ENCODE data around the gene LRRC36. TPM values are rescaled to one million over a fixed set of nuclear protein-coding genes. Genes with fewer than 3 reads are reported as not detected.

LRRC36 gene
- total and polyA plus RNA-seq, 2 of the 13 experiments (the other 11 are each of a cell fraction or from before 2014, with no cell fraction given): 0.12 to 0.15 TPM

DNA sequence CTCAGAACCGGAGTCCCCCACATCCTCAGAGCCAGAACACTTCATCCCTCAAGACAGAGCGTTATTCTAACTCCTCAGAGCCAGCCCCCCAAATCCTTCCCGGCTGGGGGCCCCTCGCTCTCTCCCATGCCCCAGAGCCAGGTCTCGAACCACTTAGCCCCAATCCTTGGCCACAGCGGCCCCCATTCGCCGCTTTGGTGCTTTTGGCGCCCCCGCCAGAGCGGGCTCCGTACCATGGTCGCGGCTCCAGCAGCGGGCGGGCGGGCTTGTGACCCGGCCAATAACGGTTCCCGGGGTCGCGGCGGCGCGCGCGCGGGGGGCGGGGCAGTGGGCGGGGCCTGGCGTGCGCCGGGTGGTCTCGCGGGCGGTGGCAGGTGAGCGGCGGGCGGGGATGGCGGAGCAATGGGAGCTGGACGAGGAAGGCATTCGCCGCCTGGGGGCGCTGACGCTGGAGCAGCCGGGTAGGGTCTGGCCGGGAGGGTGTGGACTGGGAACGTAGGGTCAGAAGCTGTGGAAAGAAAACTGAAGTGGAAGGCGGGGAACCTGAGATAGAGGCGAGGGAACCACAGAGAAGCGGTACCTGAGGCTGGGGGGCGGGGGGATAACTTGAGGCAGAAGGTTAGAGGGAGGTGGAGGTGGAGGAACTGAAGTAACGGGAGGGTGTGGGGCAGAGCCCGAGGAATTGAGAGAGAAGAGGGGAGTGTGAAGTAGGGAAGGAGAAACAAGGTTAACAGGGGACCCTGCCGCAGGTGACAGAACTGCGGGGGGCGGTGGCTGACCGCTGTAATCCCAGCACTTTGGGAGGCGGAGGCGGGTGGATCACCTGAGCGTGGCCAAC lies at the start of gene LRRC36, which contains the start of gene KCTD19 (continued):
- TF ChIP-seq RBFOX2 (IDR thresholded peaks at IDR 0.05; ENCODE audit: low read depth, low read length): no peak
- TF ChIP-seq IRF2 (CRISPR knock-in tag; IDR thresholded peaks at IDR 0.05): no peak
- no peak for TF ChIP-seq MTA3 (CRISPR knock-in tag; IDR thresholded peaks at IDR 0.05)
- peak; percentile 44; the same call in 1 of the 2 replicates for TF ChIP-seq ZNF768 (CRISPR knock-in tag; IDR thresholded peaks at IDR 0.05)
- no peak for TF ChIP-seq SMARCE1 (IDR thresholded peaks at IDR 0.05; ENCODE audit: borderline replicate concordance)
- TF ChIP-seq SOX13 (IDR thresholded peaks at IDR 0.05): 0 out of 2 replicates have a peak, but pooled peaks have one; percentile 17
- TF ChIP-seq SOX13 (CRISPR knock-in tag; conservative IDR thresholded peaks at IDR 0.05 in 1 of 2, IDR thresholded peaks at IDR 0.05 in 1 of 2): no peak
- TF ChIP-seq, protein P1, sequence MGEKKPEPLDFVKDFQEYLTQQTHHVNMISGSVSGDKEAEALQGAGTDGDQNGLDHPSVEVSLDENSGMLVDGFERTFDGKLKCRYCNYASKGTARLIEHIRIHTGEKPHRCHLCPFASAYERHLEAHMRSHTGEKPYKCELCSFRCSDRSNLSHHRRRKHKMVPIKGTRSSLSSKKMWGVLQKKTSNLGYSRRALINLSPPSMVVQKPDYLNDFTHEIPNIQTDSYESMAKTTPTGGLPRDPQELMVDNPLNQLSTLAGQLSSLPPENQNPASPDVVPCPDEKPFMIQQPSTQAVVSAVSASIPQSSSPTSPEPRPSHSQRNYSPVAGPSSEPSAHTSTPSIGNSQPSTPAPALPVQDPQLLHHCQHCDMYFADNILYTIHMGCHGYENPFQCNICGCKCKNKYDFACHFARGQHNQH (CRISPR knock-in tag; IDR thresholded peaks at IDR 0.05): no peak
- TF ChIP-seq ZNF20 (CRISPR knock-in tag; IDR thresholded peaks at IDR 0.05): no peak
- TF ChIP-seq NFE2L1 (CRISPR knock-in tag; IDR thresholded peaks at IDR 0.05; ENCODE audit: borderline replicate concordance): no peak
- no peak for TF ChIP-seq SMAD1 (CRISPR knock-in tag; IDR thresholded peaks at IDR 0.05; ENCODE audit: borderline replicate concordance, low read depth)
- TF ChIP-seq, protein P2, sequence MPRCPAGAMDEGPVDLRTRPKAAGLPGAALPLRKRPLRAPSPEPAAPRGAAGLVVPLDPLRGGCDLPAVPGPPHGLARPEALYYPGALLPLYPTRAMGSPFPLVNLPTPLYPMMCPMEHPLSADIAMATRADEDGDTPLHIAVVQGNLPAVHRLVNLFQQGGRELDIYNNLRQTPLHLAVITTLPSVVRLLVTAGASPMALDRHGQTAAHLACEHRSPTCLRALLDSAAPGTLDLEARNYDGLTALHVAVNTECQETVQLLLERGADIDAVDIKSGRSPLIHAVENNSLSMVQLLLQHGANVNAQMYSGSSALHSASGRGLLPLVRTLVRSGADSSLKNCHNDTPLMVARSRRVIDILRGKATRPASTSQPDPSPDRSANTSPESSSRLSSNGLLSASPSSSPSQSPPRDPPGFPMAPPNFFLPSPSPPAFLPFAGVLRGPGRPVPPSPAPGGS (CRISPR knock-in tag; IDR thresholded peaks at IDR 0.05): no peak
- TF ChIP-seq JUND (CRISPR knock-in tag; IDR thresholded peaks at IDR 0.05): no peak
- TF ChIP-seq, protein P3, sequence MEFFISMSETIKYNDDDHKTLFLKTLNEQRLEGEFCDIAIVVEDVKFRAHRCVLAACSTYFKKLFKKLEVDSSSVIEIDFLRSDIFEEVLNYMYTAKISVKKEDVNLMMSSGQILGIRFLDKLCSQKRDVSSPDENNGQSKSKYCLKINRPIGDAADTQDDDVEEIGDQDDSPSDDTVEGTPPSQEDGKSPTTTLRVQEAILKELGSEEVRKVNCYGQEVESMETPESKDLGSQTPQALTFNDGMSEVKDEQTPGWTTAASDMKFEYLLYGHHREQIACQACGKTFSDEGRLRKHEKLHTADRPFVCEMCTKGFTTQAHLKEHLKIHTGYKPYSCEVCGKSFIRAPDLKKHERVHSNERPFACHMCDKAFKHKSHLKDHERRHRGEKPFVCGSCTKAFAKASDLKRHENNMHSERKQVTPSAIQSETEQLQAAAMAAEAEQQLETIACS (CRISPR knock-in tag; IDR thresholded peaks at IDR 0.05): peak; percentile 80
- no peak; the same call in 1 of the 2 replicates for TF ChIP-seq PITX1 (CRISPR knock-in tag; IDR thresholded peaks at IDR 0.05)
- no peak for TF ChIP-seq SUZ12 (IDR thresholded peaks at IDR 0.05; ENCODE audit: low read depth, low read length)
- no peak for TF ChIP-seq JDP2 (CRISPR knock-in tag; IDR thresholded peaks at IDR 0.05; ENCODE audit: borderline replicate concordance)
- 0 out of 2 replicates have a peak, but pooled peaks have one; percentile 37 for TF ChIP-seq ZNF367 (CRISPR knock-in tag; IDR thresholded peaks at IDR 0.05; ENCODE audit: borderline replicate concordance)
- no peak for TF ChIP-seq ZNF234 (CRISPR knock-in tag; conservative IDR thresholded peaks at IDR 0.05)
- TF ChIP-seq, protein P4, sequence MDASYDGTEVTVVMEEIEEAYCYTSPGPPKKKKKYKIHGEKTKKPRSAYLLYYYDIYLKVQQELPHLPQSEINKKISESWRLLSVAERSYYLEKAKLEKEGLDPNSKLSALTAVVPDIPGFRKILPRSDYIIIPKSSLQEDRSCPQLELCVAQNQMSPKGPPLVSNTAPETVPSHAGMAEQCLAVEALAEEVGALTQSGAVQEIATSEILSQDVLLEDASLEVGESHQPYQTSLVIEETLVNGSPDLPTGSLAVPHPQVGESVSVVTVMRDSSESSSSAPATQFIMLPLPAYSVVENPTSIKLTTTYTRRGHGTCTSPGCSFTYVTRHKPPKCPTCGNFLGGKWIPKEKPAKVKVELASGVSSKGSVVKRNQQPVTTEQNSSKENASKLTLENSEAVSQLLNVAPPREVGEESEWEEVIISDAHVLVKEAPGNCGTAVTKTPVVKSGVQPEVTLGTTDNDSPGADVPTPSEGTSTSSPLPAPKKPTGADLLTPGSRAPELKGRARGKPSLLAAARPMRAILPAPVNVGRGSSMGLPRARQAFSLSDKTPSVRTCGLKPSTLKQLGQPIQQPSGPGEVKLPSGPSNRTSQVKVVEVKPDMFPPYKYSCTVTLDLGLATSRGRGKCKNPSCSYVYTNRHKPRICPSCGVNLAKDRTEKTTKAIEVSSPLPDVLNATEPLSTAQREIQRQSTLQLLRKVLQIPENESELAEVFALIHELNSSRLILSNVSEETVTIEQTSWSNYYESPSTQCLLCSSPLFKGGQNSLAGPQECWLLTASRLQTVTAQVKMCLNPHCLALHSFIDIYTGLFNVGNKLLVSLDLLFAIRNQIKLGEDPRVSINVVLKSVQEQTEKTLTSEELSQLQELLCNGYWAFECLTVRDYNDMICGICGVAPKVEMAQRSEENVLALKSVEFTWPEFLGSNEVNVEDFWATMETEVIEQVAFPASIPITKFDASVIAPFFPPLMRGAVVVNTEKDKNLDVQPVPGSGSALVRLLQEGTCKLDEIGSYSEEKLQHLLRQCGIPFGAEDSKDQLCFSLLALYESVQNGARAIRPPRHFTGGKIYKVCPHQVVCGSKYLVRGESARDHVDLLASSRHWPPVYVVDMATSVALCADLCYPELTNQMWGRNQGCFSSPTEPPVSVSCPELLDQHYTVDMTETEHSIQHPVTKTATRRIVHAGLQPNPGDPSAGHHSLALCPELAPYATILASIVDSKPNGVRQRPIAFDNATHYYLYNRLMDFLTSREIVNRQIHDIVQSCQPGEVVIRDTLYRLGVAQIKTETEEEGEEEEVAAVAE (CRISPR knock-in tag; IDR thresholded peaks at IDR 0.05; ENCODE audit: borderline replicate concordance): no peak
- TF ChIP-seq ZMYM4 (CRISPR knock-in tag; IDR thresholded peaks at IDR 0.05): peak; percentile 84
- TF ChIP-seq CENPX (CRISPR knock-in tag; IDR thresholded peaks at IDR 0.05): no peak
